T-helper 1 cell (primary cell): ENCODE data around the gene HEG1.
"Not testable (repeated sequence)": the region's sequence is repeated elsewhere in the genome, so short reads cannot be mapped to it uniquely, and the experiment has no call there.

Experiments used
- DNase-seq, 5 donors: peaks; one replicate each; pipeline ENCODE4 v3.0.0-alpha.2; 2012 to 2020

Gene HEG1

DNA sequence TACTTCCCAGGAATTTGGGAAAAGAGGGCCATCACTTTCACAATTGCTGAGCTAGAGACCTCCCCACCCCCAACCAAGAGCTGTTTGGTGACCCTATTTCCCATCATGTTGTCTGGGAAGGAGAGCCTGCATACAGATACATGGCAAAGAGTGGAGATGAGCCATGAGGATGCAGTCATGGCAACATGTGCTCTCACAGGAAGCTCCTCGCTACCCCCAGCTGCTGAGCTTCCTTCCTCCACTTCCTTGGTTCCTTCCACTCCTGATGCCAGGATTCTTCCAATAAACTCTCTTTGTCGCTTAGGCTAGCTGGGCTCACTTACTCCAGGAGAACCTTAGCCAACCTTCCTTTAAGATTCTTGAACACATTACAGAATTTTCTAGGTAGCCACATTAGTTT is 72.9 kb downstream of the HEG1 start:
- no peak for DNase-seq

DNA sequence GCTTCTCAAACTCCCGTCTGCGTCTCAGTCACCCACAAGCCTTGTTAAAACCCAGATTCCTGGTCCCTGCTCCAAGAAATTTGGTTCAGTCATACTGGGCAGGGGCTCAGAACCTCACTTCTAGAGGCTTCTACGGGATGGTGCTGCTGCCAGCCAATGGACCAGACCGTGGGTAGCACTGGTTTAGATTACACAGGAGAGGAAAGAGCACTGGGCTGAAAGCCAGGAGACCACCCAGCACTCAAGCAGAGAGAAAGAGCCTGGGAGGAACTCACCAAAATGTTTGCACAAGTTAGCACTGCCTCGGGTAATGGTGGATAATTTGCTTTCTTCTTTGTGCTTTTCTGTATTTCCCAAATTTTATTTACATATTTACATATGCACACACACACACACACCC is 74.3 kb downstream of the HEG1 start:
- no peak for DNase-seq

DNA sequence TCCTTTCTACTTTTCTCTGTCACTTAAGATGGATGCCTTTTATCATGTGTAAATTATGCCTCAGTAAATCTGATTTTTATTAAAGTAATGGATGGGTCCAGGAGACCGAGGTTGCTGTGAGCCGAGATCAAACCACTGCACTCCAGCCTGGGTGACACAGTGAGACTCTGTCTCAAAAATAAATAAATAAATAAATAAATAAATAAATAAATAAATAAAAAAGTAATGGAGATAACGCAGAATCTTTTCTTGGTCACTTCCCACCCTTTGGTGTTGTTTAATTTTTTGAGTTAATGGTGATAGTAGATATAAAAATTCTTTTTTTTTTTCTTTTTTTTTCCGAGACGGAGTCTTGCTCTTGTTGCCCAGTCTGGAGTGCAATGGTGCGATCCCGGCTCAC is 77.2 kb downstream of the HEG1 start:
- DNase-seq: no peak

DNA sequence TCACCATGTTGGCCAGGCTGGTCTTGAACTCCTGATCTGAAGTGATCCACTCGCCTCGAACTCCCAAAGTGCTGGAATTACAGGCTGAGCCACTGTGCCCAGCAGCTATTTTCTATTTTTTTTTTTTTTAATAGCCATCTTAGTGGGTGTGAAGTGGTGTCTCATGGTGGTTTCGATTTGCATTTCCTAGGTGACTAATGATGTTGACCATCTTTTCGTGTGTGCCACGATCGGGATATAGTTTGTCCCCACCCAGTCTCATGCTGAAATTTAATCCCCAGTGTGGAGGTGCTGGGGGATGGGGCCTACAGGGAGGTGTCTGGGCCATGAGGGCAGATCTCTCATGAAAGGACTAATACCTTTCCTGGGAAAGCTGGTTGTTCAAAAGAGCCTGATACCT is 79.4 kb downstream of the HEG1 start:
- DNase-seq: no peak

DNA sequence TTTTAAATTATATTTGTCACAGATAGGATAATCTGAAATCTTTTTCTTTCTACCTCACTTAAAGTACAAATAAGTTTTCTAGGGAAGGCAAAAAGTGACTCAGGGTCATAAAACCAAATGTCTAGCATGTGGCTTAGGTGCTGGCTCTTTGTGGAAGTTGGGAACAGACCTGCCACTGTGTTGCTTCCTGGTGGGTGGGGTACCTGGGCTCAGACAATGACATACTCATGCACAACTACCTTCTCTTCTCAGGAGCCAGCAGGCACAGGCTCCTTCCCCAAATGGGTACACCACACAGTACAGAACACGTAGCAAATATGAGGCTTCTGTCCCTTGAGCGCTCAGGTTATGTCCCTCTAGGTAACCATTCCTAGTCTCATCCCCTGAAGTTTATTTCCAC is 81.1 kb downstream of the HEG1 start:
- DNase-seq: no peak

DNA sequence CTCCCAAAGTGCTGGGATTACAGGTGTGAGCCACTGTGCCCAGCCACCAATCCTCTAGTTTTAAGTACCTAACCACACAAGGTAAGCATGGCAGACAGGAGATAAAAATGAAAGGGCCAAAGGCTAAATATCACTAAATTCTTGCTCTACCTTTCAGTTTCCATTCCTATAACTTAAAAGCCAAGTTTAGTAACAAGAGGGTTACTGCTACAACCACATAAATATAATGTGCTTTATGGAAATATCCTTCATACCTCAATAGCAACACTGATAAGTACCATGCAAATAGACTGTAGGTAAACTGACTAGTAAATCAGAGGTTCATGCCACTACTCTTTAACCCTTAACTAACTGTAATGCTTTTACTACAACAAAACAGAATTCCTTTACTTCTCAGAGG is 82.5 kb downstream of the HEG1 start:
- no peak for DNase-seq

DNA sequence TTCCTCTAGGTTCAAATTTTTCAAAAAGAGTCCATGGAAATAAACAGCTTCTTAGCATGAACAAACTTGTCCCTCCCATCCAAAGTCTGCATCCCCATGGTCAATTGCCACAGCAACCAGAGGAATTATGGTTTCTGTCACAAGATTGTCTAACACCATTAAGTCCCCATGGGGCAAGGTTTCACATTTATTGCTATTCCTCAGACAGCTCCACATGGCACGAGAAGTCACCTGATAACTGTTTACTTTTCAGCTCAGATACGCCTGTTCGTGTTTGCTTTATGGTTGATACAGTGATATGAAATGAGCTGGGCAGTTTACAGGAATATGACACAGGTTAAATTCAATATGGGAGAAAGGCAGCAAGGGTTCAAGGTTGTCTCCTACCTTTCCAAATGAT is 83.3 kb downstream of the HEG1 start:
- DNase-seq: no peak

DNA sequence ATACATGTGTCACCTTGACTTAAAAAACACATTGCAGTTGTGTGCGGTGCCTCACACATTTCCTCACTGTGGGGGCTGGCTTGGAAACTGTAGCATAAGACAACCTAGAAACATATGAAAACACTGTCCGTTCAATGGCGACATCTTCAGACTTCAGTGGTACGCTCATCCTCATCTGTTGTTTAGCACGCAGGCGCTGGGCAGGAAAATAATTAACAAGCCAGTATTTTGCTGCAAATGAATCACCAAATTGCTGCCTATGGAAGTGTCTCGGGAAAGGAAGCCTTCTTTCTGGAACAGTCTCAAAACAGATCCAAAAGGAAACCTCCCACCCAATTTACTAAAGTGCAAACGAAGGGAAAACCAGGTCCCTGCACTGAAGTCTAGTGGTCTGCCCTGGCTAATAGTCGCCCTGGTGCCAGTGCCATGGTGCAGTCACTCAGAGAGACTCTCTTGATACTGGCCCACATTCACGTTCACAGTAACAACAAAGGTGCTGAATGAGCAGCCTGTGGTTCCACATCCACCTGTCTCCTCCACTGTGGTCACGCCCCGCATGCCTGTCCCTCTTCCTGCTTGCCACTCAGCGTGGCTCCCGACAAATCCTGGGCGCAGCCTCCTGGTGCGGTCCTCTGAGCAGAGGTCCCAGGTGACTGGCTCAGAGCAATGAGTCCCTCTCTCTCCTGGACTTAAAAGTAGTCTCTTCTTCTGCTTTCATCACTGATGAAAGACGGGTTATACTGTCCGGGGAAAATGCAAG is 85.7 kb downstream of the HEG1 start:
- no peak for DNase-seq

DNA sequence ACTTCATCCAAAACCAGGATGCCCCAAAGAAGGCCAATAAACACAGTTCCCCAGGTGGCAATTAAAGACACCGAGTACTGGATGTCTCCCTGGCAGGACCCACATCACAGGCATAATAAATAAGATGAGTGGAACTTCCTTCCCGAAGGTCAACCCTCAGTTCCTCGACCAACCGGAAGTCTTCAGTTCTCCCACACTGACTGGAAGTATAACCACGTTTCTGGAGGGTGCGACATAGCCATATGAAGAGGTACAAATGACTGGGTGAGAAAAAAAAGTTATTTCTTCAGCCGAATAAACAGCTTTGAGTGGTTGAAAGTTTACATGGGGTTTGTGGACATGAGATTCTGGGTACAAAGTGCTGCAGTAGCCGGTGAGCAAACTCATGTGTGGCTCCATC is 86.6 kb downstream of the HEG1 start:
- no peak for DNase-seq

DNA sequence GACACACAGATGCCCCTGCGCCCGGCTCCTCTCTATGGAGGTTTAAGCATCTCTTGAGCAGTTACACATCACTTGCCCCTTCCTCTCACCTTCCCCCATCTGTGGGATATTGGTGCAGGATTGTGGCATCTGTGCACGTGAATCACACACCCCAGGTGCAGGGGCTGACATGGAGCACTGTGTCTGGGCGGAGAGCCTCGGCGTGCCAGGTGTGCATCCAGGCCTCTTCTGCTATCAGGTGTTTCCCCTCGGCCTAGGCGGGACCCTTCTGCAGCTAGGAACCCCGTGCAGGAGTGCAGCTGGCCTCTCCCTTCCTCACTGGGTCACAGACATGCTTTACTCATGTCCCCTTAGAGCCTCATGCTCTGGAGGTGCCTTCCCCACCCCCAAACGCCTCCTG is 87.8 kb downstream of the HEG1 start:
- DNase-seq: no peak

DNA sequence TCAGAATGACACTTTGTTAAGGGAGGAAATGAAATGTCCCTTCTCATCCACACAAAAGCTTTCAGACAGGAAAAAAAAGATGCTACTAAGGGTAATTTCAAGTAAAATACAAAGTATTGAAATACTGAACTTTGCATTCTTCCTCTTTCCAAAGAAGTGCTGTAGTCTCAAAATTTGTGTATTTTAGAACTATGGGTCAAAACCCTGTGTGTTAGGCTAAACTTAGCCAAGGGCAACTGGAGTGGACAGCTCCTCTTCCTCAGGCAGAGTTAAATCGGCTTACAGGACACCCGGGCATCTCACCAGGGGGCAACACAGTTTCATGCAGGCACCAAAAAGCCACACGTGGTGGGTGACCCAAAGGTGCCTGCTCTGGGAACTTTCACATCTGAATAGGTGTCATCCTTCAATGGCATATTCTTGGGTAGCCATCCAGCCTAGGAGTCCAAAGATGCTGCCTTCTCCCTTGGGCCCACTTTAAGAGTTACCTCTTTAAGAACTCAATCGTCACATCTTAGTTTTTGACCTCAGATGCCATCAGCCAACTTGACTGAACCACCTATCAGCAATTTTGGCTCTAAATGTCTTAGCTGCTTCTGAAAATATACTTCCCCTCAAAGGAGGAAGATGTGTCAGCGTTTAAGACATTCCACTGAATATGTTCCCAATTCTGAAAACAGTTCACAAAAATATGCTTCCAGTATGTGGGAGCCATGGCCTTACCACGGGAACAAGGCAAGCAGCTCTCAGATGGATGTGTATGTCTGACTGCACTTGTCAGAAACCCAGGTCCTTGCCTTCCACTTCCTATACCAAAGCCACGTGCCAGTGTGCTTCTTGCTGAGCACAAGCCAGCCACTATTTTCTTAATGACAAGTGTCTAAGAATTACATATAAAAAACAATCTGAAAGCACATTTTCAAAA is 89.0 kb downstream of the HEG1 start:
- no peak for DNase-seq

DNA sequence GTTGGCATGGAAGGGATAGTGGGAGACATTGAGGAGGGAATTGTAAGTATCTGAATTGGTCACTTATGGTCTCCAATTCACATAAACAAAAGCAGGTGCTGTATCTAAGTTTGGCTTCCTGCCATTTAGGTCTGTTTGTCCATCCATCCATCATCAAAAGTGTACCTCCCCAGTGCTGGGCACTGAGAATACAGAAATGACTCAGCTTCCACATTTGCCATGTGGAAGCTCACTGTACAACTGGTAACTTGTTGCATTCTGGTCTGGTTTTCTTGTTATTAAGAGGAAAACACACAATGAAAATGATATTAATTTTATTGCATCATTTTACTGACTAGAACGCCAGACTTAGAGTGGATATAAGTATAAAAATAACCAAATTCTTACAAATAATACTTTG is 90.4 kb downstream of the HEG1 start:
- DNase-seq: no peak

DNA sequence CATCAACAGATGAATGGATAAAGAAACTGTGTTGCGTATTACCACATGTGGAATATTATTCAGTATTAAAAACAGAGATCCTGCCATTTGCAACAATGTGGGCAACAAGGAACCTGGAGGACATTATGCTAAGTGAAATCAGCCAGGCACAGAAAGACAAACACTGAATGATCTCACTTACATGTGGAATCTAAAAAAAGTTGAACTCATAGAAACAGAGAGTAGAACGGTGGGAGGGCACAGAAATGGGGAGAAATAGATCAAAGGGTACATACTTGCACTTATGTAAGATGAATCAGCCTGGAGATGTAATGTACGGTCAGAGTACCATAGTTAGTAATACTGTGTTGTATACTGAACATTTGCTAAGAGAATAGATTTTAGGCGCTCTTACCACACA is 91.4 kb downstream of the HEG1 start:
- DNase-seq: no peak

DNA sequence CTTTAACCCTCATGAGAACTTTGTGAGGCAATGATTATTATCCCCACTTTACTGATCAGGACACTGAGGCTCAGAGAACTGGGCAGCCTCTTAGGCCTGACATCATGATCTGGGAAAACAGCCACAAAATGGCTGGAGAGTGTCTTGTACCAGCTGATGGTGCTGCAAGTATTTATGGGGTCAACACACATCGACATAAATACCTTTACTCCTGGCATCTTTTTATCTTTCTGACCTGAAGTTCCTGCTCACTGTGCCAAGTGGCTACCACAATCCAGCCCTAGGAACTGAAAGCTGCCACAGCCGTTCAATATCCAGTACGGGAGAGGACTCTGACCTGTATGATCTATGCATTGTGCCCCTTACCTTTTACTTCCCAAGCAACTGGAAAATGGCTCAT is 92.0 kb downstream of the HEG1 start:
- DNase-seq: no peak

DNA sequence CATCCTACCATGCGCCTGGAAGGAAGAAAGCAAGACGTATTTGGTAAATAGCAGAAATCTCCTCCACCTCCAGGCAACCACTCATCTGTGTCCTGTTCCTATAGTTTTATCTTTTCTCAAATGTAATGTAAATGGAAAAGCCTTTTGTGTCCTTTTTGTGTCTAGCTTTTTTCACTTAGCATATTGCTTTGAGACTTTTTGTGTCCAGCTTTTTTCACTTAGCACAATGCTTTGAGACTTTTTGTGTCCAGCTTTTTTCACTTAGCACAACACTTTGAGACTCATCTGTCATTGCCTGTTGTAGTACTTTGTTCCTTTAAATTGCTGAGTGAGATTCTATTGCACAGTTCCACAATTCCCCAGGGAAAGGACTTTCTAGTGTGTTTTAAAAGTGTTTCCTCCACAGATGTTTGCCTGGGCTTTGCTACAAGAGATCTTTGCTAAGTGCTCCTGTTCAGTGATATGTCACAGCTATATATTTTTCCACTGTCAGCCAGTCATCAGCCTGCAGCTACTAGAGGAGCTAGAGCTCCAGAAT is 93.3 kb downstream of the HEG1 start:
- DNase-seq: no peak

DNA sequence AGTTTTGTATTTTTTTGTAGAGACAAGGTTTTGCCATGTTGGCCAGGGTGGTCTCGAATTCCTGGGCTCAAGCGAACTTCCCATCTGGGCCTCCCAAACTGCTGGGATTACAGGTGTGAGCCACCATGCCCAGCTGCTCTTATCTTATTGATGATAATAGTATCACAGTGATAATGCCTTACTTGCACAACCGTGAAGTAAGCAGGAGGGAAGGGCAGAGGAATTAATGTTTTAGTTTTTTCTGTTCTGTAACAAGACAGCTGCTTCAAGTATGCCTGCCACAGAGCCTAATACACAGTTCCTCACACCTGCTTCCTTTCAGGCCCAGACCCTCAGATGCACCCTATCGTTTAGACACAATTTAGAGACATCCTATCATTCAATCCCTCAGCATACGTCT is 95.1 kb downstream of the HEG1 start:
- DNase-seq: no peak

DNA sequence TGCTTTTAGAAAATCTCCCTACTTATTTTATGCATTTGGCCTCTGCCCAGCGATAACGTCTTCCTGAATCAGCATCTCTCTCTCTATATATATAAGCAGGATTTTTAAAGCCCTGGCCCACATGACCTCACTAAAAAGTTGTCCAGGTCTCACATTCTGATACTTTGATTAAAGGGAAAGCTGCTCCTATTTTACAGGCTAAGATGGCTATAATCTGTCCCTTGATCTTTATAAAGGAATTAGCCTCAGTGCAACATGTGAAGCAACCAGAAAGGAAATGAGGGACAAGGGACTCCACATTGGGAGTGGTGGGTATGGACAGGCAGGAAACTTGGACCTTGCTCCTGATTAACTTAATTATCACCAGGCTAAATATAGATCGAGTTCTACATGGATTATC is 95.7 kb downstream of the HEG1 start:
- no peak for DNase-seq

DNA sequence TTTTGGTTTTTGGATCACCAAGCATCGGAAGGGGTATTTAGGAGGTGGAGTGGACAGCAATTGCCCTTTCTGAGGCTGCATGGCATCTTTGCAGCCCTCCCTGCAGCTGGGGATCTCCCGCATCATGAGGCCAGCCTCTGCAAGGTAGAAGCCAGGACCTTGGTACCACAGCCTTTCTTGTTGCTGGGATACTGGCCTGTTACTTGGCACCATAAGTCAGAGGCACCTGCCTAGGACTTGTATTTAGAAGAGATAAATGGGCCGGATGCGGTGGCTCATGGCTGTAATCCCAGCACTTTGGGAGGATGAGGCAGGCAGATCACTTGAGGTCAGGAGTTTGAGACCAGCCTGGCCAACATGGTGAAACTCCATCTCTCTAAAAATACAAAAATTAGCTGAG is 97.8 kb downstream of the HEG1 start:
- not testable (repeated sequence) for DNase-seq

DNA sequence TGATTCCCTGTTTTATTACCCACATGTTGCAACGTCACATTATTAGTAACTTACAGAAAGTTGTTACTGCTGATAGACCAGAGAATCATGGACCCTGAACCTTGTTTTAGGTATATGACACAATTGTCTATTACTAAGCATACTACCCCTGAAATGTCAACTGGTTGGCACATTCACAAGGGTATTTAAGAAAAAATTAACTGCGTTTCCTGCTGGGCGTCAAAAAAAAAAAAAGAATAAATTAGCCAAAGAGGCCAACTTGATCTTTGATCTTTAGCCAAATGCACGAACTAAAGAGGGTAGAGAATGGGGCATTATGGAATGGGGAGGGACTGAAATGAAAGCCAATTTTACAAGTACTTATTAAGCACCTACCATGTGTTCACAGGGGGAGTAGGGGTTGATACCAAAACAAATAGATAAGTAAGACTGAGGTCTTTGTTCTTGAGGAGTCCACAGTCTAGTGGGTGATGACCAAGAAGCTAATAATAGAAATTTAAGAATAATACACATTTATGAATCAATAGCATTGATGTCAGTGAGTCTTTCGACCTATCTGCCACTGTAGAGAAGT is 103.4 kb downstream of the HEG1 start:
- no peak for DNase-seq

DNA sequence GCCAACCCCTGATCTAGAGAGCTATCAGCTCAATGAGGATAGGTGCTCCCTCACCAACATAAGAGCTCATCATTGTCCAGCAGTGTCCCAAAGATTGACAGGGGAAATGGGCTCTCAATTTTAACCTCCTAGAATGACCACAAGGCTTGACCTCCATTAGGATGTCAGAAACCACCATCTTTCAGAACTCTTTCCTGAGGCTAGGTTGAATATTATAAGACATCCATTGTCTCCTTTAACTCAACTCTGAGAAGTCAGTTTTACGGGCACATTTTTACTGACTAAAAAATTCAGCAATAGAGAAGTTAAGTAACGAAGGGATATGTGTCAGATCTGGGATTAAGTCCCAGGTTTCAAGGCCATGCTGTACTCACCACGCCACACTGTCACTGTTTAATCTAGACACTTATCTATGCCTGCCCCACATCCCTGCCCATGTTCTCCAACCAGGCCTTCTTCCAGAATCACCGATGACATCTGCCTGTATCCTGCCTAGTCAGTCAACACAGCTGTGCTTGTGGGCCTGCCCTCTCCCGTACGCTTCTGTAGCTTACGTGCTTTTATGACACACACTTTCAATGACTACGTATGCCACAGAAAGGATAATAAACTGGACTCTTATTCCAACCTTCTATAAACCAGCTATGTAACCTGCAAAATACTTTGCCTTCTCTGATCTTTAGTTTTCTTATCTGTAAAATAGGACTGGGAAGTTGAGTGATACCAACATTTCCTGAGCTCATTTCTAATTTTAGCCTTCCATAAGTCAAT is 104.1 kb downstream of the HEG1 start:
- DNase-seq: no peak

DNA sequence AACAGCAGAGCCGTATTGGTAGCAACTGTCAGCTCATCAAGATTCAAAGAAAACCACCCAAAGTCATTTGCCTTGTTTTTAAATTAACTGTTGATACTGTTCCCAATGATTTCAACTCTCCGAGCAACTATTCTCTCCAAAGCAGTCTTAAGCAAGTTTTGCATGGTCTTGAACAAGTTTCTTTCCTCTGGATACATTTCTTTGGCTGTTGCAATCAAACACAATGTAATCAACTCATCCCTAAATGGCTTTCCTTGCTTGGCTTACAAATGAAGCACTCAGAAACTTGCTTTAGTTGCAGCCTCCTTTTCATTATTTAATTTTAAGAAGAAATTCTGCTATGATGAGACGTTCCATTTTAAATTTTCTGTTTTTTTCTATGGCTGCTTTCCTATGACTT is 105.8 kb downstream of the HEG1 start:
- DNase-seq: no peak

DNA sequence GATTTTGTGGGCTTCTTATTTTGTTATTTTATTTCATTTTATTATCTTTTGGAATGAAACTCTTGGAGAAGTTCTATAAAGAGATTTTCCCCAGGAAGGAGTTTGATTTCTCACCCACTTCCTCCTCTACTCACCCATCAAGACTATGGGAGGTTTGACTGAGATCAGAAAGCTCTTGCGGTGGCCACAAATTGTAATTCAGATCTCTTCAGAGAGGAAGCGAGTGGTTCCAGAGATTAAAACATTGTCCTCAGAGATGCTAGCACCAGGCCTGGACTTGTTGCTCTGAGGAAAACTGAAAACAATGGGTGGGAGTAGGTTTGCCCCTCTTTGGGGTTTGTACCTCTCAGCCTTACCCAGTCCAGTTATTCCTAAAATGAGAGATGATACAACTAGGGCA is 113.2 kb downstream of the HEG1 start:
- DNase-seq: no peak

DNA sequence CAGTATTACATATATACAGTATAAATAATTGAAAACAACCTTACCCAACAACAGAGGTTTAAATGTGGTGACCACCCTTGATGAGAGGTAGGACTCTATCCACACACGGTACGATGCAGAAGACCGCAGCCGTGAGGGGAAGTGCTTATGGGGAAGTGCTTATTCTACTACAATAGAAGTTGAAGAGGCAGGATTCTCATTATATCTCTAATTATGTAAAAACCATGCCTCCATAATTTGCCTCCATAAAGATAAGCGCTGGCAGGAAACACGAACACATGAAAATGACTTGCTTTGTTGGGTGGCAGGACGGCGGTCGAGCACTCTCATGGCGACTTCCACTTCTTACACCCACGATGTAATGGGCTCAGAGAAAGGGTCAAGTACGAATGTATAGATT is 114.0 kb downstream of the HEG1 start:
- no peak for DNase-seq
